ENCODE data around the gene DDR1.

The DDR1 gene

DNA sequence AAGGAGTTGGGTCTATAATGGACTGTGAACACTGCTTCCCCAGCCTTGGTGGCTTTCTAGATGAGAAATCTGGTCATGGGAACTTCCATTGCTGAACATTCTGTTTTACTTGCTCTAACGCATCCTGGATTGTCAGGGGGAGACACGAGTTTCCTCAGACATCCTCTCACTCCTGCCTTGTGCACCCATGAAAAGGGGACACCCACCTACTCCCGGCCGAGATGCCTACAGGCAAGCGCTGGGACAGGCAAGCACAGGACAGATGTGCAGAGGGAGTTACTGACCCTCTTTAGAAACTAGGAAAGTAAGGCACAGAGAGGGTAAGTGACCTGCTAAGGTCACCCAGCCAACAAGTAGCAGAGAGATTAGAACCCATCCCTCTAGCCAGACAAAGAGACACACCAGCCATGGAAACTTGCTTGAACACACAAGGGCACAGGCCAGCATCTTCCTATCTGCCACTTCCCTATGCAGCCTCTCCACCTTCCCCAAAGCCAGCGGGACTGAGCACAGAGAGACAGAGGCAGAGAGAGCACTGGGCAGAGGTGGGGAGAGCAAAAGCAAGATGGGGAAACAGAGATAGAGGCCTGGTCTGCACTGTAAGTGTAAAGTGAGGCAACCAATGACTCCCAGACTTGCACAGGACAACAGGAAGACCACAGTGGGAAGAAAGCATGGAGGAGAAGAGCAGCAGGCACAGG, 48.5 kb downstream of the DDR1 start:
- no peak for DNase-seq (ENCODE audit: extremely low spot score)
- TF ChIP-seq, protein P1, sequence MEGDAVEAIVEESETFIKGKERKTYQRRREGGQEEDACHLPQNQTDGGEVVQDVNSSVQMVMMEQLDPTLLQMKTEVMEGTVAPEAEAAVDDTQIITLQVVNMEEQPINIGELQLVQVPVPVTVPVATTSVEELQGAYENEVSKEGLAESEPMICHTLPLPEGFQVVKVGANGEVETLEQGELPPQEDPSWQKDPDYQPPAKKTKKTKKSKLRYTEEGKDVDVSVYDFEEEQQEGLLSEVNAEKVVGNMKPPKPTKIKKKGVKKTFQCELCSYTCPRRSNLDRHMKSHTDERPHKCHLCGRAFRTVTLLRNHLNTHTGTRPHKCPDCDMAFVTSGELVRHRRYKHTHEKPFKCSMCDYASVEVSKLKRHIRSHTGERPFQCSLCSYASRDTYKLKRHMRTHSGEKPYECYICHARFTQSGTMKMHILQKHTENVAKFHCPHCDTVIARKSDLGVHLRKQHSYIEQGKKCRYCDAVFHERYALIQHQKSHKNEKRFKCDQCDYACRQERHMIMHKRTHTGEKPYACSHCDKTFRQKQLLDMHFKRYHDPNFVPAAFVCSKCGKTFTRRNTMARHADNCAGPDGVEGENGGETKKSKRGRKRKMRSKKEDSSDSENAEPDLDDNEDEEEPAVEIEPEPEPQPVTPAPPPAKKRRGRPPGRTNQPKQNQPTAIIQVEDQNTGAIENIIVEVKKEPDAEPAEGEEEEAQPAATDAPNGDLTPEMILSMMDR (IDR thresholded peaks at IDR 0.05; ENCODE audit: control extremely low read depth, extremely low read depth, low read depth, missing control alignments): no peak
- CTCF ChIA-PET: no interaction called here
- POLR2A ChIA-PET: no interaction called here

DNA sequence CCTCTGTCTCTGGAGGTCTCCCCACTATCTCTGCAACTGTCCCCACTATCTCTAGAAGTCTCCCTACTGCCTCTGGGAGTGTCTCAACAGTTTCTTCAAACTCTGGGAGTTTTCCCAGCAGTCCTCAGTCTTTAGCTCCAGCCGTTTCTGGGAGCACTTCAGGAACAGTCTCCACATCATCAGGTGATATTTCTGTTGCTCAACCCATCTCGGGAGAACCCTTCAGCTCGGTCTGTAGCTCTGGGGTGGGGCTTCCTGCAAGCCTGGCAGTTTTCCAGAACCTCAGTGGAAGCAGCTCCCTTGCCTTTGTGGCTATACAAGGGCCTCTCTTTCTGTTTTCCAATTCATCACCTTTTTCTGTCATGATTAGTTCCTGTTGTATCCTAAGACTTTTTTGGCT, 50.7 kb downstream of the DDR1 start:
- TF ChIP-seq, protein P1 (IDR thresholded peaks at IDR 0.05; ENCODE audit: control extremely low read depth, extremely low read depth, low read depth, missing control alignments): no peak
- ChIA-PET CTCF (interaction anchor here (0.9 to 1.4 kb wide), 4 partner anchors 19 to 152 kb away, joined by 3 to 4 read pairs (median 3); no protein-coding TSS in a partner anchor), POLR2A (no interaction called here)
- DNase-seq (ENCODE audit: extremely low spot score): no peak

- TF ChIP-seq, protein P1 (IDR thresholded peaks at IDR 0.05; ENCODE audit: control extremely low read depth, extremely low read depth, low read depth, missing control alignments): no peak
- no peak for DNase-seq (ENCODE audit: extremely low spot score)
- CTCF ChIA-PET: interaction anchor here (1.0 kb wide), 1 partner anchor 114 kb away, joined by 3 read pairs; no protein-coding TSS in a partner anchor
- POLR2A ChIA-PET: no interaction called here
Measured at GRCh38 chr6:30937265-30937664, 52.9 kb downstream of the DDR1 start.

DNA sequence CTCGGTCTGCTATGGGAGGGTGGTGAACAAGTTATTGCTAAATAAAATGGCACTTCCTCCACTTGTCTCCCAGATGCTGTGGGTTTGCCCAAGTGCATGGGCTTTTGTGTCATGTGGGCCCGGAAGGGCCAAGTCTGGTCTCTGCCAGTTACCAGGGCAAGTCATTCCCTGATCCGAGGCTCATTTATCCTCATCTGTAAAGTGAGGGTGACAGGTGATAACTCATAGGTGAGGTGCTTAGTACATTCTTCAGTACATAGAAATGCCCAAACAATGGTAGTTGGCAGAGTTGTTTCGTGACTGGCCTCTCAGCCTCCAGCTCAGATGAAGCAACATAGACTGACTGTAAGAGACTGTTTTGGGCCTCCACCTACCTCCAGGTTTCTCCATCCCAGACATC, 54.4 kb downstream of the DDR1 start:
- TF ChIP-seq, protein P1 (IDR thresholded peaks at IDR 0.05; ENCODE audit: control extremely low read depth, extremely low read depth, low read depth, missing control alignments): no peak
- CTCF ChIA-PET: interaction anchor here (1.2 to 1.6 kb wide), 3 partner anchors 9 to 131 kb away, joined by 3 to 4 read pairs (median 3); no protein-coding TSS in a partner anchor
- DNase-seq (ENCODE audit: extremely low spot score): no peak
- POLR2A ChIA-PET: no interaction called here

- TF ChIP-seq, protein P1 (IDR thresholded peaks at IDR 0.05; ENCODE audit: control extremely low read depth, extremely low read depth, low read depth, missing control alignments): no peak
- no peak for DNase-seq (ENCODE audit: extremely low spot score)
- ChIA-PET CTCF (interaction anchor here (1.2 to 1.6 kb wide), 2 partner anchors 23 to 130 kb away, joined by 3 to 4 read pairs; no protein-coding TSS in a partner anchor), POLR2A (no interaction called here)
Measured at GRCh38 chr6:30939473-30939872, 55.2 kb downstream of the DDR1 start.

- TF ChIP-seq, protein P1 (IDR thresholded peaks at IDR 0.05; ENCODE audit: control extremely low read depth, extremely low read depth, low read depth, missing control alignments): no peak
- ChIA-PET POLR2A (interaction anchor here (0.6 to 0.7 kb wide), 2 partner anchors 22 to 124 kb away, joined by 3 to 5 read pairs; no protein-coding TSS in a partner anchor), CTCF (interaction anchor here (0.9 to 1.5 kb wide), 3 partner anchors 98 to 153 kb away, joined by 3 to 4 read pairs (median 4); no protein-coding TSS in a partner anchor)
- DNase-seq (ENCODE audit: extremely low spot score): no peak
Measured at GRCh38 chr6:30940361-30940986, 56.2 kb downstream of the DDR1 start, which contains the start of gene MUCL3. MUCL3 (plus strand) TSS chr6:30940973; CDS start chr6:30941000, 27 bp downstream.
